Measurements from ENCODE around the gene PPM1J. TPM values are rescaled to one million over a fixed set of nuclear protein-coding genes. Genes with fewer than 3 reads are reported as not detected.

Gene PPM1J
- total and polyA plus RNA-seq, 9 of the 15 experiments (the other 6 are each of a cell fraction or from before 2014, with no cell fraction given), result 0.25 to 10.5 (median 4.2) TPM

- TF ChIP-seq ZBTB49 (CRISPR knock-in tag; IDR thresholded peaks at IDR 0.05; ENCODE audit: borderline replicate concordance) (no peak), PBX2 (CRISPR knock-in tag; IDR thresholded peaks at IDR 0.05; ENCODE audit: low read depth) (no peak), PBX2 (tag; conservative IDR thresholded peaks at IDR 0.05; ENCODE audit: low read depth) (no peak), ZNF140 (CRISPR knock-in tag; IDR thresholded peaks at IDR 0.05) (no peak), STAT6 (CRISPR knock-in tag; IDR thresholded peaks at IDR 0.05) (no peak), ZBTB5 (IDR thresholded peaks at IDR 0.05) (no peak), PKNOX1 (IDR thresholded peaks at IDR 0.05) (no peak), CREB3L1 (IDR thresholded peaks at IDR 0.05; ENCODE audit: borderline replicate concordance, low read depth) (no peak), NRF1 (conservative IDR thresholded peaks at IDR 0.05 in 1 of 2, IDR thresholded peaks at IDR 0.05 in 1 of 2) (no peak), RFX1 (IDR thresholded peaks at IDR 0.05) (no peak), RBM39 (optimal IDR thresholded peaks at IDR 0.05; ENCODE audit: low read depth, low read length) (no peak)
Observed at GRCh38 chr1:112729909-112730308, 14.8 kb upstream of the PPM1J start (continued).
